SK-N-SH (cell line): Measurements from ENCODE around the gene TLE6. TPM values are rescaled to one million over a fixed set of nuclear protein-coding genes. Genes with fewer than 3 reads are reported as not detected.

Experiments used
- CTCF ChIA-PET: fragments of 300-600, 350-600 bp; formaldehyde crosslinking; extraction: SDS; loops from one replicate; lab custom pipeline; 2021; lab: Yijun Ruan, JAX
- POLR2A ChIA-PET: fragments of 350-600 bp; sonication (Branson Sonifier 250); formaldehyde crosslinking; extraction: SDS; loops from one replicate; lab custom pipeline; 2020; ENCODE audit warnings: antibody characterized with exemption, inconsistent platforms; lab: Yijun Ruan, JAX
- DNase-seq: peaks from one replicate; pipeline ENCODE4 v3.0.0; 2012
- H2AFZ ChIP-seq: fragments of 200-600 bp; sonication (generic); 2 replicates; pipeline ENCODE4 v1.8.1; 2016; ENCODE audit warnings: antibody characterized with exemption, mild to moderate bottlenecking, low read depth
- H3F3A ChIP-seq: fragments of 200-600 bp; sonication (generic); replicated peaks from 2 replicates; pipeline ENCODE3; 2016; ENCODE audit warnings: antibody characterized with exemption, mild to moderate bottlenecking; ENCODE audit not compliant: insufficient read depth
- H3K27ac ChIP-seq, 2 experiments: fragments of 200-500 bp in 1 of 2; fragments of 200-600 bp in 1 of 2; sonication (Bioruptor generic) in 1 of 2; sonication (generic), shearing (Covaris generic) in 1 of 2; 2 replicates each; pipeline versions ENCODE4 v1.5.1 to v1.6.1; 2014 to 2016; ENCODE audit warnings: low read depth in 2 of 2, inconsistent platforms in 1 of 2, low read length in 1 of 2, mild to moderate bottlenecking in 1 of 2, mixed read lengths in 1 of 2
- H3K27me3 ChIP-seq: fragments of 200-600 bp; sonication (generic), shearing (Covaris generic); 2 replicates; pipeline ENCODE4 v1.6.1; 2016; ENCODE audit warnings: mixed run types; ENCODE audit not compliant: insufficient read depth
- H3K36me3 ChIP-seq, 2 experiments: fragments of 200-500 bp in 1 of 2; fragments of 200-600 bp in 1 of 2; sonication (Bioruptor generic) in 1 of 2; sonication (generic) in 1 of 2; replicated peaks in 1 of 2; 2 replicates each; pipeline versions ENCODE3 to v1.5.1; 2014 to 2016; ENCODE audit warnings: low read length in 1 of 2, mild to moderate bottlenecking in 1 of 2; ENCODE audit not compliant: insufficient read depth in 2 of 2, control insufficient read depth in 1 of 2
- H3K4me1 ChIP-seq, 2 experiments: fragments of 200-500 bp in 1 of 2; fragments of 200-600 bp in 1 of 2; sonication (Bioruptor generic) in 1 of 2; sonication (generic), shearing (Covaris generic) in 1 of 2; 2 replicates each; pipeline versions ENCODE4 v1.5.1 to v1.6.1; 2014 to 2016; ENCODE audit warnings: low read depth in 1 of 2, low read length in 1 of 2, mixed run types in 1 of 2; ENCODE audit not compliant: insufficient read depth in 2 of 2, control insufficient read depth in 1 of 2
- H3K4me2 ChIP-seq: fragments of 200-600 bp; sonication (generic), shearing (Covaris generic); 2 replicates; pipeline ENCODE4 v1.6.1; 2017; ENCODE audit warnings: mixed run types
- H3K4me3 ChIP-seq, 2 experiments: fragments of 200-500 bp in 1 of 2; fragments of 200-600 bp in 1 of 2; sonication (Bioruptor generic) in 1 of 2; sonication (generic), shearing (Covaris generic) in 1 of 2; 2 replicates each; pipeline versions ENCODE4 v1.5.1 to v1.8.1; 2014 to 2016; ENCODE audit warnings: low read depth in 2 of 2, inconsistent platforms in 1 of 2, low read length in 1 of 2, mild to moderate bottlenecking in 1 of 2, mixed read lengths in 1 of 2, moderate library complexity in 1 of 2
- H3K79me2 ChIP-seq: fragments of 200-600 bp; sonication (generic); 2 replicates; pipeline ENCODE4 v1.8.1; 2017; ENCODE audit warnings: mild to moderate bottlenecking; ENCODE audit not compliant: insufficient read depth
- H3K9ac ChIP-seq: fragments of 200-600 bp; sonication (generic); 2 replicates; pipeline ENCODE4 v1.6.1; 2017; ENCODE audit warnings: mixed run types
- H3K9me2 ChIP-seq: fragments of 200-600 bp; sonication (generic); 2 replicates; pipeline ENCODE4 v1.6.1; 2017; ENCODE audit warnings: mixed run types
- H3K9me3 ChIP-seq: fragments of 200-600 bp; sonication (generic); 2 replicates; pipeline ENCODE4 v1.6.1; 2017; ENCODE audit warnings: mixed run types, mild to moderate bottlenecking, moderate library complexity
- H4K20me1 ChIP-seq: fragments of 200-600 bp; sonication (generic); 2 replicates; pipeline ENCODE4 v1.6.1; 2017; ENCODE audit warnings: mild to moderate bottlenecking, mixed run types; ENCODE audit not compliant: insufficient read depth
- FOXJ3 ChIP-seq: sonication (generic); formaldehyde crosslinking; IDR thresholded peaks from 2 replicates; pipeline ENCODE4 v1.5.1; 2020; ENCODE audit warnings: mild to moderate bottlenecking, missing genetic modification reagents
- GATA2 ChIP-seq: sonication (generic); formaldehyde crosslinking; IDR thresholded peaks from 2 replicates; pipeline ENCODE4 v1.5.0; 2020; ENCODE audit warnings: mild to moderate bottlenecking, missing genetic modification reagents
- MEF2A ChIP-seq: IDR thresholded peaks from 2 replicates; pipeline ENCODE4 v1.4.0; 2012; ENCODE audit warnings: low read depth, borderline replicate concordance
- RAD21 ChIP-seq: IDR thresholded peaks from 2 replicates; pipeline ENCODE4 v1.6.1; 2012; ENCODE audit warnings: mild to moderate bottlenecking, low read length
- polyA plus RNA-seq, 3 experiments: library from polyadenylated mRNA; depleted of rRNA; stranded (reverse); fragments of >200 nt; gene quantifications; 2 replicates each; pipeline ENCODE4 v1.2.3, GENCODE V29; 2012
- TF ChIP-seq, protein P1 (sequence below): IDR thresholded peaks from 2 replicates; pipeline ENCODE4 v1.6.1; 2012; ENCODE audit warnings: mild to moderate bottlenecking, low read depth, low read length, moderate library complexity
- TF ChIP-seq, protein P2 (sequence below): IDR thresholded peaks from 2 replicates; pipeline ENCODE4; 2012

Gene TLE6
- polyA plus RNA-seq, 1 of the 3 experiments (the other 2 are of a cell fraction), result 3.3 TPM

DNA sequence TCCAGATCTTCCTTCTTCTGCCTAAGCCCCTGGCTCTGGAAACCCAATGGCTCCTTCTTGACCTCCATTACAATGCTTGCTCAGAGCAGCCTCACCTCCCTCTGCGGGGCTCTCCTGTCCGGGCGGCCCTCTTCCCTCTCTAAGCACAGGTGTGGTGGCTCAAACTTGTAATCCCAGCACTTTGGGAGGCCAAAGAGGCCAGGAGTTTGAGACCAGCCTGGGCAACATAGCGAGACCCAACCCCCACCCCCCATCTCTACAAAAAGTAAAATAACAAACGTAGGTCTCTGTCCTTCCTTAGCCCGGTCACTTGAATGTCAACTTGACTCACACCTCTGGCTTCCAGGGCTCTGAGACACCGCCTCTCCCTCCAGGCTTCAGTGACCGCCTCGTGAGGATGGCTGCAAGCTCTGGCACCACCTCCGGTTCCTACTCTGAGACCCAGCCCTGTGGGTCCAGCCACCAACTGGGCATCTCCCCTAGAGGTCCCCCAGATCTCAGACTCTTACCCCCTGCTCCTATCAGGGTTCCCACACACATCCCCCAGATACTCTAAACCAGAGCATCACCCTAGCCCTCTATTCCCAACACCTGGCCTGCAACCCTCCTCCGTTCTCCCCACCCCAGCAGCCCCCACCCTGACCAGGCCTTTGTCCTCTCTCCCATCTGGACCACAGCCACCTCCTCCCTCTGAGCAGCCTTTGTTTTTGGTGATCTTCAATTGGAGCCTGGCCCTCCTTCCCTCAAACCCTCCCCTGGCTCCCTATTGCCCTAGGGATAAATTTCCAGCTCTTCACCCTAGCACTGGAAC lies 56.4 kb downstream of the TLE6 start (continued):
- TF ChIP-seq, protein P1, sequence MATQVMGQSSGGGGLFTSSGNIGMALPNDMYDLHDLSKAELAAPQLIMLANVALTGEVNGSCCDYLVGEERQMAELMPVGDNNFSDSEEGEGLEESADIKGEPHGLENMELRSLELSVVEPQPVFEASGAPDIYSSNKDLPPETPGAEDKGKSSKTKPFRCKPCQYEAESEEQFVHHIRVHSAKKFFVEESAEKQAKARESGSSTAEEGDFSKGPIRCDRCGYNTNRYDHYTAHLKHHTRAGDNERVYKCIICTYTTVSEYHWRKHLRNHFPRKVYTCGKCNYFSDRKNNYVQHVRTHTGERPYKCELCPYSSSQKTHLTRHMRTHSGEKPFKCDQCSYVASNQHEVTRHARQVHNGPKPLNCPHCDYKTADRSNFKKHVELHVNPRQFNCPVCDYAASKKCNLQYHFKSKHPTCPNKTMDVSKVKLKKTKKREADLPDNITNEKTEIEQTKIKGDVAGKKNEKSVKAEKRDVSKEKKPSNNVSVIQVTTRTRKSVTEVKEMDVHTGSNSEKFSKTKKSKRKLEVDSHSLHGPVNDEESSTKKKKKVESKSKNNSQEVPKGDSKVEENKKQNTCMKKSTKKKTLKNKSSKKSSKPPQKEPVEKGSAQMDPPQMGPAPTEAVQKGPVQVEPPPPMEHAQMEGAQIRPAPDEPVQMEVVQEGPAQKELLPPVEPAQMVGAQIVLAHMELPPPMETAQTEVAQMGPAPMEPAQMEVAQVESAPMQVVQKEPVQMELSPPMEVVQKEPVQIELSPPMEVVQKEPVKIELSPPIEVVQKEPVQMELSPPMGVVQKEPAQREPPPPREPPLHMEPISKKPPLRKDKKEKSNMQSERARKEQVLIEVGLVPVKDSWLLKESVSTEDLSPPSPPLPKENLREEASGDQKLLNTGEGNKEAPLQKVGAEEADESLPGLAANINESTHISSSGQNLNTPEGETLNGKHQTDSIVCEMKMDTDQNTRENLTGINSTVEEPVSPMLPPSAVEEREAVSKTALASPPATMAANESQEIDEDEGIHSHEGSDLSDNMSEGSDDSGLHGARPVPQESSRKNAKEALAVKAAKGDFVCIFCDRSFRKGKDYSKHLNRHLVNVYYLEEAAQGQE, result no peak
- TF ChIP-seq, all 33 proteins: peak for 0

DNA sequence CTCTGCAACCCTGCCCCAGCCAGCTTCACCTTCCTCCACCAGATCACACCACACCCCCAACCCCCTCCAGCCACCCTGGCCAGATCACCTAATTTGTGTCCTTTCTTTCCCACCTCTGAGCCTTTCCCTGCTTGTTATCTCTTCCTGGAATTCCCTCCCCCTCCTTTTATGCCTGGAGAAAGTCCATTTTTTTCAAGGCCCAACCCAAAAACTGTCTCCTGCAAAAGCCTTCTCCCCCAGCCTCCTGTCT lies 57.0 kb downstream of the TLE6 start:
- Histone ChIP-seq H2AFZ (no peak overlapping the region), H3K27me3 (peaks cover 44% of the 10 kb centered on the region), H3K36me3 (no peaks in the 10 kb centered on the region), H3K4me2 (peak overlapping the region; percentile 99; the same call in 1 of the 2 replicates), H3K27ac (no peak overlapping the region), H3K9me3 (no peaks in the 10 kb centered on the region), H4K20me1 (no peaks in the 10 kb centered on the region), H3K4me1 (peaks cover 0 to 14% of the 10 kb centered on the region in 2 experiments; a peak in 1 of 4 replicates), H3K4me3 (no peak overlapping the region), H3F3A (peaks cover 13% of the 10 kb centered on the region), H3K9me2 (no peaks in the 10 kb centered on the region), H3K9ac (no peak overlapping the region), H3K79me2 (no peaks in the 10 kb centered on the region)
- CTCF ChIA-PET, result interaction anchor here (1.1 to 3.5 kb wide), 5 partner anchors 20 to 79 kb away, joined by 3 to 20 read pairs (median 17); partner anchors contain the start of genes TLE5 and TLE6
- DNase-seq, result no peak
- POLR2A ChIA-PET, result interaction anchor here (1.2 to 3.4 kb wide), 2 partner anchors 51 to 65 kb away, joined by 3 to 21 read pairs; no protein-coding TSS in a partner anchor
- TF ChIP-seq FOXJ3 (no peak), GATA2 (CRISPR knock-in tag) (no peak), MEF2A (no peak), RAD21 (no peak)
- TF ChIP-seq, protein P2, sequence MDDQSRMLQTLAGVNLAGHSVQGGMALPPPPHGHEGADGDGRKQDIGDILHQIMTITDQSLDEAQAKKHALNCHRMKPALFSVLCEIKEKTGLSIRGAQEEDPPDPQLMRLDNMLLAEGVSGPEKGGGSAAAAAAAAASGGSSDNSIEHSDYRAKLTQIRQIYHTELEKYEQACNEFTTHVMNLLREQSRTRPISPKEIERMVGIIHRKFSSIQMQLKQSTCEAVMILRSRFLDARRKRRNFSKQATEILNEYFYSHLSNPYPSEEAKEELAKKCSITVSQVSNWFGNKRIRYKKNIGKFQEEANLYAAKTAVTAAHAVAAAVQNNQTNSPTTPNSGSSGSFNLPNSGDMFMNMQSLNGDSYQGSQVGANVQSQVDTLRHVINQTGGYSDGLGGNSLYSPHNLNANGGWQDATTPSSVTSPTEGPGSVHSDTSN, result no peak
